ENCODE results near the gene JPH2. TPM values are rescaled to one million over a fixed set of nuclear protein-coding genes. Genes with fewer than 3 reads are reported as not detected.
"Not testable (repeated sequence)": the region's sequence is repeated elsewhere in the genome, so short reads cannot be mapped to it uniquely, and the experiment has no call there.

The JPH2 gene
- total and polyA plus RNA-seq, 2 of the 4 experiments (the other 2 are of a cell fraction), result 0.44 to 0.54 TPM

GRCh38 chr20:44129300-44129699, 57.7 kb downstream of the JPH2 start:
- in situ Hi-C loops (cut with MboI; ENCODE audit: low sequenced_read_pairs), result not testable (repeated sequence)

More at GRCh38 chr20:44129300-44129699, 57.7 kb downstream of the JPH2 start:
- H3K27ac ChIP-seq (ENCODE audit: insufficient read depth, low read length); H3K27me3 ChIP-seq (ENCODE audit: control insufficient read depth, insufficient read depth, low read length); H4K91ac ChIP-seq (ENCODE audit: insufficient read depth, low read depth, low read length); H2BK5ac ChIP-seq (ENCODE audit: low read depth, low read length, poor library complexity, severe bottlenecking); H3K4me2 ChIP-seq (ENCODE audit: low read depth, low read length); H3K79me1 ChIP-seq (ENCODE audit: low read depth in 1 of 2, low read length in 2 of 2); BruUV-seq (replicated peaks); DNase-seq; H3K4ac ChIP-seq (ENCODE audit: low read depth, low read length); ATAC-seq (ENCODE audit: low read depth); H3K9ac ChIP-seq (ENCODE audit: low read depth, low read length); H2BK20ac ChIP-seq (ENCODE audit: low read depth, low read length); H3K4me3 ChIP-seq (ENCODE audit: insufficient read depth, low read depth, low read length); H3K9me3 ChIP-seq (ENCODE audit: control insufficient read depth, insufficient read depth, low read length); H4K20me1 ChIP-seq (ENCODE audit: insufficient read depth, low read length); H2AK9ac ChIP-seq (replicated peaks; ENCODE audit: low read depth, low read length, poor library complexity); H3K9me1 ChIP-seq (ENCODE audit: insufficient read depth, low read length); H2BK15ac ChIP-seq (ENCODE audit: low read depth, low read length); H4K8ac ChIP-seq (ENCODE audit: low read depth in 2 of 2, low read length in 2 of 2); H3K36me3 ChIP-seq (ENCODE audit: control insufficient read depth, insufficient read depth, low read length); H2AK5ac ChIP-seq (ENCODE audit: low read depth, low read length); H3K23ac ChIP-seq (ENCODE audit: low read depth, low read length); POLR2A ChIA-PET (ENCODE audit: unreplicated experiment); H3K18ac ChIP-seq (ENCODE audit: low read depth, low read length); H3K56ac ChIP-seq (ENCODE audit: extremely low read depth, insufficient read depth, low read length); H4K5ac ChIP-seq (ENCODE audit: low read depth, low read length); dilution Hi-C loops (cut with HindIII; ENCODE audit: low sequenced_read_pairs, unreplicated experiment); H2AFZ ChIP-seq (replicated peaks; ENCODE audit: low read length, poor library complexity); H2BK120ac ChIP-seq (ENCODE audit: low read depth, low read length); H3K4me1 ChIP-seq (ENCODE audit: control insufficient read depth, insufficient read depth, low read length); H3K14ac ChIP-seq (replicated peaks; ENCODE audit: low read depth, low read length); intact Hi-C loops (cut with micrococcal nuclease): not testable (repeated sequence)
- no CpG with 5 or more reads among the region's 7 CpGs for WGBS, 2 experiments (ENCODE audit: extremely low coverage in 2 of 2, insufficient read length in 1 of 2)
- CTCF ChIA-PET, result interaction anchor here (1.0 to 1.7 kb wide), 2 partner anchors 13 to 61 kb away, joined by 3 to 5 read pairs; no protein-coding TSS in a partner anchor
